WTC11 (cell line): Measurements from ENCODE around the gene EGR4. TPM values are rescaled to one million over a fixed set of nuclear protein-coding genes. Genes with fewer than 3 reads are reported as not detected.

Experiments
- ATAC-seq: fragments of 200-7000 bp; cut with Tn5 transposase; 2 replicates; pipeline ENCODE4 v1.10.0; 2021; ENCODE audit warnings: mild to moderate bottlenecking, moderate library complexity
- CTCF ChIA-PET: fragments of 300-600 bp; sonication (Branson Sonifier 250); formaldehyde crosslinking; loops from one replicate; lab custom pipeline; 2021; ENCODE audit warnings: antibody characterized with exemption; lab: Charles Lee
- POLR2A ChIA-PET: fragments of 350-600 bp; sonication (Branson Sonifier 250); formaldehyde crosslinking; loops from one replicate; lab custom pipeline; 2021; ENCODE audit warnings: antibody characterized with exemption; lab: Charles Lee
- DNase-seq: peaks from one replicate; pipeline ENCODE4 v3.0.0; 2021; ENCODE audit warnings: low spot score
- H3K27ac Mint-ChIP-seq: 2 replicates; pipeline ENCODE4 v1.8.0; 2021; ENCODE audit warnings: mixed read lengths
- H3K27me3 Mint-ChIP-seq: 2 replicates; pipeline ENCODE4 v1.8.0; 2021; ENCODE audit warnings: low read depth, mild to moderate bottlenecking, moderate library complexity, mixed read lengths
- H3K36me3 Mint-ChIP-seq: 2 replicates; pipeline ENCODE4 v1.8.0; 2021; ENCODE audit warnings: mixed read lengths
- H3K4me1 Mint-ChIP-seq: 2 replicates; pipeline ENCODE4 v1.8.0; 2022; ENCODE audit warnings: mixed read lengths
- H3K4me3 Mint-ChIP-seq: 2 replicates; pipeline ENCODE4 v1.8.0; 2021; ENCODE audit warnings: mild to moderate bottlenecking, moderate library complexity, mixed read lengths
- H3K9me3 Mint-ChIP-seq: 2 replicates; pipeline ENCODE4 v1.8.0; 2021; ENCODE audit warnings: mixed read lengths
- AR ChIP-seq: fragments of 250-450 bp; sonication (Bioruptor Pico); IDR thresholded peaks from 2 replicates; pipeline ENCODE4 v1.9.0; 2021; ENCODE audit warnings: mild to moderate bottlenecking
- E2F4 ChIP-seq: sonication (generic); formaldehyde crosslinking; IDR thresholded peaks from 2 replicates; pipeline ENCODE4 v1.8.1; 2022; ENCODE audit warnings: low read depth, mild to moderate bottlenecking, moderate library complexity, missing genetic modification reagents, borderline replicate concordance
- ESRRA ChIP-seq: sonication (generic); formaldehyde crosslinking; IDR thresholded peaks from 2 replicates; pipeline ENCODE4 v1.8.1; 2022; ENCODE audit warnings: mild to moderate bottlenecking, missing genetic modification reagents, borderline replicate concordance
- ETV6 ChIP-seq: sonication (generic); formaldehyde crosslinking; IDR thresholded peaks from 2 replicates; pipeline ENCODE4 v1.8.1; 2022; ENCODE audit warnings: mild to moderate bottlenecking, missing genetic modification reagents
- FOXP4 ChIP-seq: sonication (generic); formaldehyde crosslinking; IDR thresholded peaks from 2 replicates; pipeline ENCODE4 v1.8.0; 2022; ENCODE audit warnings: mild to moderate bottlenecking, missing genetic modification reagents
- GTF2I ChIP-seq: fragments of 250-450 bp; sonication (Bioruptor Pico); conservative IDR thresholded peaks from 2 replicates; pipeline ENCODE4 v1.4.0; 2021; ENCODE audit warnings: mild to moderate bottlenecking
- IRF1 ChIP-seq: sonication (generic); formaldehyde crosslinking; IDR thresholded peaks from 2 replicates; pipeline ENCODE4 v1.8.0; 2023; ENCODE audit warnings: missing genetic modification reagents
- JAZF1 ChIP-seq: fragments of 250-450 bp; sonication (Bioruptor Pico); IDR thresholded peaks from 2 replicates; pipeline ENCODE4 v1.9.0; 2021; ENCODE audit warnings: moderate library complexity, mild to moderate bottlenecking, inconsistent platforms
- MAX ChIP-seq: sonication (generic); formaldehyde crosslinking; IDR thresholded peaks from 2 replicates; pipeline ENCODE4 v1.8.0; 2022; ENCODE audit warnings: mild to moderate bottlenecking, missing genetic modification reagents
- MLX ChIP-seq: sonication (generic); formaldehyde crosslinking; IDR thresholded peaks from 2 replicates; pipeline ENCODE4 v1.8.1; 2023; ENCODE audit warnings: mild to moderate bottlenecking, missing genetic modification reagents, moderate library complexity
- NR3C1 ChIP-seq: sonication (generic); formaldehyde crosslinking; conservative IDR thresholded peaks from 2 replicates; pipeline ENCODE4 v1.8.1; 2023; ENCODE audit warnings: low read depth, mild to moderate bottlenecking, missing genetic modification reagents
- PRRX2 ChIP-seq: fragments of 250-450 bp; sonication (Bioruptor Pico); IDR thresholded peaks from 2 replicates; pipeline ENCODE4 v1.8.0; 2021; ENCODE audit warnings: mild to moderate bottlenecking
- RELA ChIP-seq: sonication (generic); formaldehyde crosslinking; IDR thresholded peaks from 2 replicates; pipeline ENCODE4 v1.8.1; 2022; ENCODE audit warnings: missing genetic modification reagents, mild to moderate bottlenecking, borderline replicate concordance
- TEAD1 ChIP-seq: sonication (generic); formaldehyde crosslinking; IDR thresholded peaks from 2 replicates; pipeline ENCODE4 v1.8.0; 2022; ENCODE audit warnings: mild to moderate bottlenecking, missing genetic modification reagents
- ZBTB21 ChIP-seq: sonication (generic); formaldehyde crosslinking; IDR thresholded peaks from 2 replicates; pipeline ENCODE4 v1.8.1; 2023; ENCODE audit warnings: mild to moderate bottlenecking, missing genetic modification reagents, borderline replicate concordance
- ZNF138 ChIP-seq: sonication (generic); formaldehyde crosslinking; conservative IDR thresholded peaks from 2 replicates; pipeline ENCODE4 v1.8.1; 2022; ENCODE audit warnings: mild to moderate bottlenecking, moderate library complexity, missing genetic modification reagents
- ZNF263 ChIP-seq: sonication (generic); formaldehyde crosslinking; IDR thresholded peaks from 2 replicates; pipeline ENCODE4 v1.8.1; 2022; ENCODE audit warnings: low read depth, mild to moderate bottlenecking, moderate library complexity, missing genetic modification reagents
- ZNF317 ChIP-seq: sonication (generic); formaldehyde crosslinking; IDR thresholded peaks from 2 replicates; pipeline ENCODE4 v1.8.1; 2023; ENCODE audit warnings: low read depth, mild to moderate bottlenecking, moderate library complexity, missing genetic modification reagents, borderline replicate concordance
- ZNF532 ChIP-seq: fragments of 250-450 bp; sonication (Bioruptor Pico); IDR thresholded peaks from 2 replicates; pipeline ENCODE4 v1.9.0; 2021; ENCODE audit warnings: mild to moderate bottlenecking, borderline replicate concordance
- total RNA-seq: library from RNA; stranded (reverse); gene quantifications from 3 replicates; pipeline ENCODE4 v1.2.3, GENCODE V29; 2021

EGR4 gene
- total RNA-seq, 1 experiment from 2014 or later = 0.13 TPM

- no peak for TF ChIP-seq GTF2I (CRISPR knock-in tag)
- no peak for TF ChIP-seq ESRRA (CRISPR knock-in tag)
Measured at GRCh38 chr2:73253901-73254300, 39.4 kb downstream of the EGR4 start (continued).

- Mint-ChIP-seq H3K27ac (no peak overlapping the region), H3K4me3 (no peak overlapping the region), H3K27me3 (no peaks in the 10 kb centered on the region), H3K9me3 (no peaks in the 10 kb centered on the region), H3K36me3 (peaks cover 48% of the 10 kb centered on the region), H3K4me1 (peaks cover 6% of the 10 kb centered on the region; the same call in 1 of the 2 replicates)
- TF ChIP-seq MLX (CRISPR knock-in tag) = no peak
- no peak for TF ChIP-seq PRRX2
- no peak for TF ChIP-seq FOXP4
- no peak for TF ChIP-seq JAZF1 (CRISPR knock-in tag)
- no peak for TF ChIP-seq AR (CRISPR knock-in tag)
- no peak for TF ChIP-seq MAX (CRISPR knock-in tag)
- no peak for TF ChIP-seq E2F4
- no peak for TF ChIP-seq ETV6 (CRISPR knock-in tag)
- no peak for TF ChIP-seq IRF1 (CRISPR knock-in tag)
- TF ChIP-seq ZBTB21 = no peak
- TF ChIP-seq ZNF317 (CRISPR knock-in tag) = no peak
- TF ChIP-seq RELA = no peak
- TF ChIP-seq ZNF138 = no peak
- ChIA-PET POLR2A (interaction anchor here (1.4 kb wide), 1 partner anchor 15 kb away, joined by 5 read pairs; no protein-coding TSS in a partner anchor), CTCF (interaction anchor here (1.1 kb wide), 1 partner anchor 15 kb away, joined by 4 read pairs; no protein-coding TSS in a partner anchor)
- DNase-seq (no peak), ATAC-seq (no peak)
Measured at GRCh38 chr2:73253400-73253799, 39.9 kb downstream of the EGR4 start.

- Mint-ChIP-seq H3K36me3 (peaks cover 56% of the 10 kb centered on the region), H3K9me3 (no peaks in the 10 kb centered on the region), H3K27me3 (no peaks in the 10 kb centered on the region), H3K4me1 (peaks cover 6% of the 10 kb centered on the region; the same call in 1 of the 2 replicates), H3K27ac (no peak overlapping the region), H3K4me3 (no peak overlapping the region)
- DNase-seq (no peak), ATAC-seq (no peak)
- ChIA-PET POLR2A (no interaction called here), CTCF (interaction anchor here (1.2 kb wide), 1 partner anchor 8 kb away, joined by 3 read pairs; no protein-coding TSS in a partner anchor)
- TF ChIP-seq PRRX2 = no peak
- TF ChIP-seq ZNF263 (CRISPR knock-in tag) = no peak
- no peak for TF ChIP-seq GTF2I (CRISPR knock-in tag)
- no peak for TF ChIP-seq ZNF532 (CRISPR knock-in tag)
- no peak for TF ChIP-seq NR3C1 (CRISPR knock-in tag)
- no peak for TF ChIP-seq TEAD1 (CRISPR knock-in tag)
Measured at GRCh38 chr2:73252238-73253027, 40.9 kb downstream of the EGR4 start.
